Measurements from ENCODE around the gene WWOX.

DNA sequence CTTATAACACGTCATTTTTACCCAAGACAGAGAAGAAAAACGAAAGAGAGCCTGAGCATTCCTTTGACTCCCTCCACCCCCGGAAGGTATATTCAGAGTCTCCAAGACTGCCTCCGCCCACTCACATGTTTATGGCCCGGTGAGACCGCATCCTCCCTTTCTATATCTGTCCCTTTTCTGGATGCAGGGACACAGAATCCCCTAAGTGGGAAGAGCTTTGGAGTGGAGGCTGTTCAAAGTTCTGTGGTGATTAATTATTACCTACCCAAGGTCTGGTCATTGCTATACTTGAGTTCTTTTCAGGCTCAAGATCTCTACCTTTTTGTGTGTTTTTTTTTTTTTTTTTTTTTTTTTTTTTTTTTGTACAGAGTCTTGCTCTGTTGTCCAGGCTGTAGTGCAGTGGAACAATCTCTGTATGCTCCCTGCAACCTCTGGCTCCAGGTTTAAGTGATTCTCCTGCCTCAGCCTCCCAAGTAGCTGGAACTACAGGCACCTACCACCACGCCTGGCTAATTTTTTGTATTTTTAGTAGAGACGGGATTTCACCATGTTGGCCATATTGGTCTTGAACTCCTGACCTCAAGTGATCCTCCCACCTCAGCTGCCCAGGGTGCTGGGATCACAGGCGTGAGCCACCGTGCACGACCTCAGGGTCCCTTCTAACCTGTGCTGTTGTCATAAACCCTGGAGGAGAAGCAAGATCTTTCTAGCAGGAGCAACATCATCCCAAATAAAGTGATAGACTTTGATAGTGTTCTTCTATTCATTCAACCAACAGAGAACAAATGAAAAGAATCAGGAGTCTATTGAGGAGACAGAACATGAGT, 407.1 kb downstream of the WWOX start:
- TF ChIP-seq, protein P1, sequence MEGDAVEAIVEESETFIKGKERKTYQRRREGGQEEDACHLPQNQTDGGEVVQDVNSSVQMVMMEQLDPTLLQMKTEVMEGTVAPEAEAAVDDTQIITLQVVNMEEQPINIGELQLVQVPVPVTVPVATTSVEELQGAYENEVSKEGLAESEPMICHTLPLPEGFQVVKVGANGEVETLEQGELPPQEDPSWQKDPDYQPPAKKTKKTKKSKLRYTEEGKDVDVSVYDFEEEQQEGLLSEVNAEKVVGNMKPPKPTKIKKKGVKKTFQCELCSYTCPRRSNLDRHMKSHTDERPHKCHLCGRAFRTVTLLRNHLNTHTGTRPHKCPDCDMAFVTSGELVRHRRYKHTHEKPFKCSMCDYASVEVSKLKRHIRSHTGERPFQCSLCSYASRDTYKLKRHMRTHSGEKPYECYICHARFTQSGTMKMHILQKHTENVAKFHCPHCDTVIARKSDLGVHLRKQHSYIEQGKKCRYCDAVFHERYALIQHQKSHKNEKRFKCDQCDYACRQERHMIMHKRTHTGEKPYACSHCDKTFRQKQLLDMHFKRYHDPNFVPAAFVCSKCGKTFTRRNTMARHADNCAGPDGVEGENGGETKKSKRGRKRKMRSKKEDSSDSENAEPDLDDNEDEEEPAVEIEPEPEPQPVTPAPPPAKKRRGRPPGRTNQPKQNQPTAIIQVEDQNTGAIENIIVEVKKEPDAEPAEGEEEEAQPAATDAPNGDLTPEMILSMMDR (optimal IDR thresholded peaks at IDR 0.05 in 1 of 3, IDR thresholded peaks at IDR 0.05 in 1 of 3, conservative IDR thresholded peaks at IDR 0.05 in 1 of 3; ENCODE audit: extremely low read depth in 1 of 3, insufficient read depth in 2 of 3, low read length in 3 of 3) = no peak
- no peak for TF ChIP-seq EZH2 (IDR thresholded peaks at IDR 0.05; ENCODE audit: low read length)

All from keratinocyte (primary cell).